ENCODE results near the gene TP53RK.

DNA sequence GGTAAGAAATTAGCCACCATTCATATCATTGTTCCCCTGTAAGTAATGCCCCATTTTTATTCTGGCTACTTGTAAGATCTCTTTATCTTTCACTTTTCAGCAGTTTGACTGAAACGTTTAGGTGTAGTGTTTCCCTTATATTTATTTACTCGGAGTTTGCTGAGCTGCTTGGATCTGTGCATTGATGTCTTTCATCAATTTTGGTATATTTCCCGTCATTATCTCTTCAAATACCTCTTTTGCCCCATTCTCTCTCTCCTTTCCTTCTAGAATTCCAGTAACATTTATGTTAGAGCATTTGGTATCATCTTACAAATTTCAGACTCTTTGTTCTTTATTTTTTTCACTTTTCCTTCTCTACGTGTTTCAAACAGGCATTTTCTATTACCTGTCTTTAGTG lies 28.8 kb downstream of the TP53RK start:
- TF ChIP-seq EZH2 (IDR thresholded peaks at IDR 0.05; ENCODE audit: borderline replicate concordance, insufficient read depth, low read depth, low read length, poor library complexity, severe bottlenecking) (no peak), CTCF (IDR thresholded peaks at IDR 0.05) (no peak)

Data from B cell (primary cell).